H9 (cell line): ENCODE results near the gene SWI5. TPM values are rescaled to one million over a fixed set of nuclear protein-coding genes. Genes with fewer than 3 reads are reported as not detected.

Experiments used
- DNase-seq: peaks from one replicate; pipeline ENCODE4 v3.0.0-alpha.2; 2017
- H2AFZ ChIP-seq: one replicate; pipeline ENCODE4 v1.6.1; 2013; ENCODE audit warnings: mild to moderate bottlenecking, low read length, control low read depth, moderate library complexity
- H2AK5ac ChIP-seq: 2 replicates; pipeline ENCODE4 v1.6.1; 2013; ENCODE audit warnings: low read length, control low read depth, mixed read lengths; ENCODE audit not compliant: insufficient read length
- H2BK120ac ChIP-seq: one replicate; pipeline ENCODE4 v1.6.1; 2013; ENCODE audit warnings: low read depth, mild to moderate bottlenecking, low read length, control low read depth, inconsistent platforms; ENCODE audit not compliant: poor library complexity, severe bottlenecking
- H2BK12ac ChIP-seq: 2 replicates; pipeline ENCODE4 v1.6.1; 2013; ENCODE audit warnings: low read length, control low read depth, mixed read lengths, low read depth; ENCODE audit not compliant: insufficient read length
- H2BK15ac ChIP-seq: 2 replicates; pipeline ENCODE4 v1.6.1; 2013; ENCODE audit warnings: low read depth, low read length, control low read depth
- H2BK20ac ChIP-seq: one replicate; pipeline ENCODE4 v1.6.1; 2013; ENCODE audit warnings: low read depth, mild to moderate bottlenecking, low read length, control low read depth, inconsistent platforms; ENCODE audit not compliant: poor library complexity, severe bottlenecking
- H2BK5ac ChIP-seq: 2 replicates; pipeline ENCODE4 v1.6.1; 2013; ENCODE audit warnings: low read length, control low read depth, mixed read lengths; ENCODE audit not compliant: insufficient read length
- H3K14ac ChIP-seq: 2 replicates; pipeline ENCODE4 v1.6.1; 2013; ENCODE audit warnings: low read length, control low read depth; ENCODE audit not compliant: insufficient read depth
- H3K18ac ChIP-seq: 2 replicates; pipeline ENCODE4 v1.6.1; 2013; ENCODE audit warnings: low read depth, mild to moderate bottlenecking, mixed read lengths, low read length, control low read depth; ENCODE audit not compliant: insufficient read length
- H3K23ac ChIP-seq: 2 replicates; pipeline ENCODE4 v1.6.1; 2013; ENCODE audit warnings: low read length, control low read depth, mixed read lengths, low read depth; ENCODE audit not compliant: insufficient read length
- H3K23me2 ChIP-seq: 2 replicates; pipeline ENCODE4 v1.6.1; 2013; ENCODE audit warnings: low read depth, mild to moderate bottlenecking, mixed read lengths, low read length, control low read depth; ENCODE audit not compliant: insufficient read length, poor library complexity, severe bottlenecking
- H3K27ac ChIP-seq: 2 replicates; pipeline ENCODE4 v1.5.1; 2013; ENCODE audit warnings: low read length, control low read depth, mixed read lengths, low read depth; ENCODE audit not compliant: insufficient read length
- H3K27me3 ChIP-seq: 2 replicates; pipeline ENCODE4 v1.6.1; 2013; ENCODE audit warnings: low read length, control low read depth, inconsistent platforms; ENCODE audit not compliant: insufficient read depth
- H3K4ac ChIP-seq: 2 replicates; pipeline ENCODE4 v1.6.1; 2013; ENCODE audit warnings: low read depth, mild to moderate bottlenecking, control low read depth, inconsistent platforms, low read length, moderate library complexity
- H3K4me1 ChIP-seq: 2 replicates; pipeline ENCODE4 v1.6.1; 2013; ENCODE audit warnings: low read length, control low read depth, inconsistent platforms; ENCODE audit not compliant: insufficient read depth
- H3K4me2 ChIP-seq: 2 replicates; pipeline ENCODE4 v1.6.1; 2013; ENCODE audit warnings: low read length, control low read depth, mixed read lengths; ENCODE audit not compliant: insufficient read length, insufficient read depth
- H3K56ac ChIP-seq: 2 replicates; pipeline ENCODE4 v1.6.1; 2013; ENCODE audit warnings: low read depth, mild to moderate bottlenecking, mixed read lengths, low read length, control low read depth; ENCODE audit not compliant: insufficient read length
- H3K79me1 ChIP-seq: 2 replicates; pipeline ENCODE4 v1.6.1; 2013; ENCODE audit warnings: low read depth, mild to moderate bottlenecking, moderate library complexity, low read length, control low read depth, inconsistent platforms; ENCODE audit not compliant: insufficient read depth, poor library complexity, severe bottlenecking
- H3K79me2 ChIP-seq: 2 replicates; pipeline ENCODE4 v1.6.1; 2013; ENCODE audit warnings: low read length, control low read depth, inconsistent platforms; ENCODE audit not compliant: insufficient read depth
- H3K9ac ChIP-seq: 2 replicates; pipeline ENCODE4 v1.6.1; 2013; ENCODE audit warnings: low read length, control low read depth, mixed read lengths; ENCODE audit not compliant: insufficient read length; ENCODE audit errors: extremely low read depth
- H3K9me3 ChIP-seq: one replicate; pipeline ENCODE4 v1.6.1; 2013; ENCODE audit warnings: low read depth, low read length, inconsistent platforms; ENCODE audit not compliant: control insufficient read depth
- H3T11ph ChIP-seq: one replicate; pipeline ENCODE4 v1.6.1; 2013; ENCODE audit warnings: mild to moderate bottlenecking, low read length, control low read depth, inconsistent platforms
- H4K20me1 ChIP-seq: one replicate; pipeline ENCODE4 v1.6.1; 2013; ENCODE audit not compliant: control insufficient read depth, insufficient read length, insufficient read depth
- H4K5ac ChIP-seq: 2 replicates; pipeline ENCODE4 v1.6.1; 2013; ENCODE audit warnings: low read depth, mild to moderate bottlenecking, mixed read lengths, low read length, control low read depth; ENCODE audit not compliant: insufficient read length
- H4K8ac ChIP-seq: replicated peaks from 2 replicates; pipeline ENCODE4 v1.6.1; 2013; ENCODE audit warnings: low read length, control low read depth, mixed read lengths, low read depth; ENCODE audit not compliant: insufficient read length
- H4K91ac ChIP-seq: 2 replicates; pipeline ENCODE4 v1.6.1; 2013; ENCODE audit warnings: low read depth, mild to moderate bottlenecking, moderate library complexity, mixed read lengths, low read length, control low read depth; ENCODE audit not compliant: insufficient read length
- H3K27ac Mint-ChIP-seq, 3 experiments: 2 replicates in 2 of 3; 3 replicates in 1 of 3; pipeline ENCODE4 v1.8.0; 2020 to 2021; ENCODE audit warnings: mixed read lengths in 3 of 3, mild to moderate bottlenecking in 1 of 3, moderate library complexity in 1 of 3
- H3K27me3 Mint-ChIP-seq: 2 replicates; pipeline ENCODE4 v1.8.0; 2021; ENCODE audit warnings: low read depth, mild to moderate bottlenecking, moderate library complexity, mixed read lengths
- H3K36me3 Mint-ChIP-seq, 3 experiments: 2 replicates in 2 of 3; 3 replicates in 1 of 3; pipeline ENCODE4 v1.8.0; 2020 to 2021; ENCODE audit warnings: low read depth in 3 of 3, mixed read lengths in 3 of 3; ENCODE audit not compliant: insufficient read depth in 1 of 3
- H3K4me1 Mint-ChIP-seq, 2 experiments: 2 replicates each; pipeline ENCODE4 v1.8.0; 2020; ENCODE audit warnings: mixed read lengths in 2 of 2
- H3K4me3 Mint-ChIP-seq, 2 experiments: 2 replicates in 1 of 2; 3 replicates in 1 of 2; pipeline ENCODE4 v1.8.0; 2020 to 2021; ENCODE audit warnings: mild to moderate bottlenecking in 2 of 2, mixed read lengths in 2 of 2, moderate library complexity in 1 of 2
- H3K9me3 Mint-ChIP-seq, 2 experiments: 2 replicates in 1 of 2; 3 replicates in 1 of 2; pipeline ENCODE4 v1.8.0; 2020; ENCODE audit warnings: mild to moderate bottlenecking in 2 of 2, mixed read lengths in 2 of 2, moderate library complexity in 1 of 2
- CTCF ChIP-seq: fragments of 200-600 bp; sonication (generic); conservative IDR thresholded peaks from 3 replicates; pipeline ENCODE4 v1.8.0; 2021; ENCODE audit warnings: antibody characterized with exemption, mild to moderate bottlenecking
- WGBS: extraction: QIAGEN DNeasy Blood & Tissue Kit; methylation state at CpG from one replicate; pipeline ENCODE4 v1.1.7; 2013; ENCODE audit warnings: missing lambda C conversion rate, low lambda C conversion rate, mixed read lengths; ENCODE audit not compliant: insufficient read length; ENCODE audit errors: extremely low coverage; 5-methylcytosine and 5-hydroxymethylcytosine counted together
- total RNA-seq: library from RNA; stranded (reverse); gene quantifications from 2 replicates; pipeline ENCODE4 v1.2.1, GENCODE V29; 2021

Gene SWI5
- total RNA-seq, 1 experiment from 2014 or later, result 25.6 TPM

DNA sequence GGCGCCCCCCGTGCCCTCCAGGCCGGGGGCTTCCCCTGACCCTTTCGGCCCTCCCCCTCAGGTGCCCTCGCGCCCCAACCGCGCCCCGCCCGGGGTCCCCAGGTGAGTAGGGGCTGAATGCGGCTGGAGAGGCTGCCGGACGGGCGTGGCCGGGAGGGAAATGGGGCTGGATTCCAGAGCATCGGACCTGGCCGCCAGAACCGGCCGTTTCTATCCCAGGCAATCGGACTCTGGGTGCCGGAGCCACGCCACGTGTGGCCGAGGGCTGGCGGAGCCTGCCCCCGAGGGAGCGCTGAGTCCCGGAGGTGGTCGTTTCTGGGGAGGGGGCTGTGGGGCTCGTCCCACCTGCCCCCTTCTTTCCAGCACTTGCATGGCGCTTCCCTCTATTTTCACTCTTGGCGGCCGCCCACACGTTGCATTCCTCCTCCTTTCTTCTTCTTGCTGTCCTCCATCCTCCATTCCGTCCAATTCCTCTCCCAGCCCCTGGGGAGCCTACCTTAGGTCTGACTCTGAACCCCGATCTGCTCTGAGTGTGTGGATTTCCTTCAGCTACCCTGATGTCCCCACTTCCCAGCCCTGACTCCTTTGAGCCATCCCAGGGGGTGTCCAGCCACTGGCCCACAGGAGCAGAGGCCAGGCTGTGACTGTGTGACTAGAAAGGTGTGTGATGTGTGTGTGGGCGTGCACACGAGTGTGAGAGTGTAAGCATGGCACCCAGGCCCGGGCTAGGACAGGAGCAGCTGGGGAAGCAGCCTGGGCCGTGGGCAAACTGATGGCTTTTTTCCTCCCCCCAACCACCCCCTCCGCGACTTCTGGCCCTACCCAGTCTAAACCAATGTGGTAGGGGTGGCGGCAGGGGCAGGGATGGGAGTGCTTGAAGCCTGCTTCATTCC, 25.0 kb upstream of the SWI5 start:
- no peak overlapping the region for H3T11ph ChIP-seq
- H3K4me2 ChIP-seq, result peak overlapping the region; percentile 56
- H3K27me3 ChIP-seq, result no peaks in the 10 kb centered on the region

More for the DNA sequence above, 25.0 kb upstream of the SWI5 start:
- no CpG with 5 or more reads among the region's 43 CpGs for WGBS
- Histone ChIP-seq H2BK15ac (no peak overlapping the region), H4K5ac (no peak overlapping the region), H2AFZ (no peak overlapping the region), H2BK20ac (no peak overlapping the region), H4K91ac (no peak overlapping the region), H4K8ac (no peak overlapping the region), H3K23ac (no peak overlapping the region), H3K9me3 (no peaks in the 10 kb centered on the region), H3K4ac (no peak overlapping the region), H3K23me2 (peaks cover 4% of the 10 kb centered on the region), H3K56ac (no peak overlapping the region), H2AK5ac (no peak overlapping the region), H3K79me1 (no peaks in the 10 kb centered on the region), H2BK5ac (no peak overlapping the region), H4K20me1 (no peaks in the 10 kb centered on the region), H3K9ac (peak overlapping the region; percentile 55), H3K4me1 (no peaks in the 10 kb centered on the region), H3K18ac (no peak overlapping the region), H3K14ac (peak overlapping the region; percentile 21; the same call in 1 of the 2 replicates), H2BK12ac (no peak overlapping the region), H3K27ac (no peak overlapping the region), H3K79me2 (peaks cover 3% of the 10 kb centered on the region), H2BK120ac (no peak overlapping the region)
- no peak for DNase-seq
- Mint-ChIP-seq H3K27me3 (peaks cover 6% of the 10 kb centered on the region), H3K4me1 (peaks cover 14 to 36% of the 10 kb centered on the region in 2 experiments), H3K36me3 (peaks cover 15 to 28% (median 21%) of the 10 kb centered on the region in 3 experiments; a peak in 6 of 7 replicates), H3K9me3 (no peaks in the 10 kb centered on the region; a peak in 1 of 5 replicates), H3K27ac (no peak overlapping the region), H3K4me3 (peak overlapping the region; percentile 73 to 81)
- no peak for TF ChIP-seq CTCF
